NK-92 (cell line): ENCODE data around the gene IPO8.
"Not testable (repeated sequence)": the region's sequence is repeated elsewhere in the genome, so short reads cannot be mapped to it uniquely, and the experiment has no call there.

ENCODE experiments used
- DNase-seq: peaks from one replicate; lab custom pipeline; 2025; ENCODE audit not compliant: unreplicated experiment; lab: John Stamatoyannopoulos, UW

IPO8 gene

DNA sequence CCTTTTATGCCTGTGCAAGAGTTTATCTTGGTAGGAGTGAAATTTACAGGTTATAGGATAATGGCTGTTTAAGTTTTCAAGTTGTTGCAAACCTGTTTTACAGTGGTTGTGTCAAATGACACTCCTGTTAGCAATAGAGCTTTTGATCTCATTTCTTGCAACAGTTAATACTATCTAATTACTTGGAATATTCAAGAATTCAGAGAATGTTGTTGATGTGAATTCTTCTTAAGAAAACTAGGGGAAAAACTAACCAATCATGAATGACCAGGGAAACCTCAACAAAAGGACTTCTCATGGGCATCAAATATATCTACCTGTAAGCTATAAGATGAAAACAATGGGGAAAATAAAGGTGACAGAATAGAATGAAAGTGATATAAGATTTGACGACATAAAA lies 85.0 kb downstream of the IPO8 start:
- DNase-seq = no peak

DNA sequence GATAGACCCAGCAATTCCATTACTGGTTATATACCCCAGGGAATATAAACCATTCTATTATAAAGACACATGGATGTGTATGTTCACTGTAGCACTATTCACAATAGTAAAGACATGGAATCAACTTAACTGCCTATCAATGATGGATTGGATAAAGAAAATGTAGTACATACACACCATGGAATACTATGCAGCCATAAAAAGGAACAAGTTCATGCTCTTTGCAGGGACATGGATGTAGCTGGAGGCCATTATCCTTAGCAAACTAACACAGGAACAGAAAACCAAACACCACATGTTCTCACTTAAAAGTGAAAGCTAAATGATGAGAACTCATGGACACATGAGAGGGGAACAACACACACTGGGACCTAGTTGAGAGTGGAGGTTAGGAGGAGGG lies 85.8 kb downstream of the IPO8 start:
- DNase-seq = not testable (repeated sequence)

DNA sequence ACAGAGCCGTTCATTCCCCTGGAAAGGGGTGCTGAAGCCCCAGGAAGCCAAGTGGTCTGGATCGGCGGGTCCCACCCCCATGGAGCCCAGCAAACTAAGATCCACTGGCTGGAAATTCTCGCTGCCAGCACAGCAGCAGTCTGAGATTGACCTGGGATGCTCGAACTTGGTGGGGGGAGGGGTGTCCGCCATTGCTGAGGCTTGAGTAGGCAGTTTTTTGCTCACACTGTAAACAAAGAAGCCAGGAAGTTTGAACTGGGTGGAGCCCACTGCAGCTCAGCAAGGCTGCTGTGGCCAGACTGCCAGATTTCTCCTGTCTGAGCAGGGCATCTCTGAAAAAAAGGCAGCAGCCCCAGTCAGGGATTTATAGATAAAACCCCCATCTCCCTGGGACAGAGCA lies 91.4 kb downstream of the IPO8 start:
- DNase-seq = not testable (repeated sequence)

DNA sequence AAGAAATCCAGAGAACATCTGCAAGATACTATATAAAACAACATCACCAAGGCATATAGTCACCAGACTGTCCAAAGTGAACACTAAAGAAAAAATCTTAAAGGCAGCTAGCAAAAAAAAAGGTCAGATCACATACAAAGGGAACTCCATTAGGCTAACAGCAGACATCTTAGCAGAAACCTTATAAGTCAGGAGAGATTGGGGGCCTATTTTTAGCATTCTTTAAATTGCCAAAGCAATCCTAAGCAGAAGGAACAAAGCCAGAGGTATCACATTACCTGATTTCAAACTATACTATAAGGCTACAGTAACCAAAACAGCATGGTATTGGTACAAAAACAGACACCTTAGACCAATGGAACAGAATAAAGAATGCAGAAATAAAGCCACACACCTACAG lies 92.5 kb downstream of the IPO8 start:
- DNase-seq = no peak

DNA sequence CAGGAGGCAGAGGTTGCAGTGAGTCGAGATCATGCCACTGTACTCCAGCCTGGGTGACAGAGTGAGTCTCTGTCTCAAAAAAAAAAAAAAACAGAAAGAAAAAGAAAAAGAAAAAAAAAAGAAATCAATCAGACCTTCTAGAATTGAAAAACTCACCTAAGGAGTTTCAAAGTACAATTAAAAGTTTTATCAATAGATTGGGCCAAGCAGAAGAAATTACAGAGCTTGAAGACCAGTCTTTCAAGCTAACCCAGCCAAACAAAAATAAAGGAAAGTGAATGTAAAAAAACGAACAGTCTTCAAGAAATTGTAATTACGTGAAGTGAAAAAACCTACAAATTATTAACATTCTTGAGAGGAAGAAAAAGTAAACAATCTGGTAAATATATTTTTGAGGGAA lies 93.0 kb downstream of the IPO8 start:
- no peak for DNase-seq

DNA sequence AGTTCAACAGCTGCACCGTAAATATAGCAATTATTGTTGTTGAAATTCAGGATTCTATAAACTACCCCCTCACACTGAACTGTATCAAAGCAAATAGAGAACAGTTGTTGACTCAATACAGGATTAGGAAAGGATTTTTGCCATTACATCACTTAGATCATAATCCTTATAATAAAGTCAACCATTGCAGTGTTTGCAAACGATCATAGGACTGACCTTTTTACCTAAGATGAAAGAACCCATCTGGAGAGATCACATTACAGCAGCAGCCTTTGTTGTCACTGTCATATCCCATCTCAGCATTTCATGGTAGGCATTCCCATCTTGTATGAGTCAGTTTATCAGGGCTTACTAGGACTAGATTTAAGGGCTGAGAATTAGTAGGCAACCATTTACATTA lies 96.1 kb downstream of the IPO8 start:
- DNase-seq = no peak

DNA sequence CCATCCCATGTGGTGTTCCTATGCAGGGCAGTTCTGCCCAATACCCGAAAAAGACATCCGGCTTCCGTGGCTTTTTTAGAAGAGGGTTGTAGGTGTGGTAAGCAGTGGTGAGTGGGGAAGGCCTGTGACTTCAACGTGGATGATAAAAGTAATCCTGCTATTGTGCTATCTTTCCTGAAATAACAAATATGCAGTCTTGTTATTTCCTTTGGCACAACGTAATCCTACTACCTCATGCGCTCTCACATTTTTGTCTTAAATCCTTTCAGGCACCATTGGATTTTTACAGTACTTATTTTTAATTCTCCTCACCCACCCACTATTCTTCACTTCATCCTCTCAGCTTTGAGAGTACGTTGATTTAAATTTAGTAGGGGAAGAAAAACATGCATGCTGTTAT lies 96.8 kb downstream of the IPO8 start:
- no peak for DNase-seq

DNA sequence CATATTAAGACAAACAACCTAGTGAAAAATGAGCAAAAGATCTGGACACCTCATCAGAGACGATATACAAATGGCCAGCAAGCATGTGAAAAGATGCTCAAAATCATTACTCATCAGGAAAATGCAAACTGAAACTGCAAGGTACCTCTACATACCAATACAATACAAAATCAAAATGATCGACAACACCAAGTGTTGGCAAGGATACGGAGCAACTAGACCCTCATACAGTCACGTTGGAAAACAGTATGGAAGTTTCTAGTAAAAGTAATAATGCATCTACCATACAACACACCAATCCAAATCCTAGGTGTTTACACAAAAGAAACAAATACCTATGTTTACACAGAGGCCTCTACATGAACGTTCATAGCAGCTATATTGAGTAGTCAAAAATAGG lies 99.9 kb downstream of the IPO8 start:
- DNase-seq = no peak

DNA sequence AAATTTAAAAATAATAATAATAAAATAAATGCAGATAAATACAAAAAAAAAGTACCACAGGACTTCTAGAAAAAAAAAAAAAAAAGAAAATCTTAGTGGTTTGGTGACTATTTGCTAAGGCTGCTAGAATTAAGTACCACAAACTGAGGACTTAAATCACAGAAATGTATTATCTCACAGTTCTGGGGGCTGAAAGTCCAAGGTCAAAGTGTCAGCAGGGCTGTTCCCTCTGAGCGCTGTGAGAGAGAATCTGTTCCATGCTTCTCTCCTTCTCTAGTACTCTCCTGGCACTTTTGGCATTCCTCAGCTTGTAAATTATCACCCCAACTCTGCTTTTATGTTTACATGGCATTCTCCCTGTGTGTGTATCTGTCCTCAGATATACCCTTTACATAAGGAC lies 101.2 kb downstream of the IPO8 start:
- no peak for DNase-seq

DNA sequence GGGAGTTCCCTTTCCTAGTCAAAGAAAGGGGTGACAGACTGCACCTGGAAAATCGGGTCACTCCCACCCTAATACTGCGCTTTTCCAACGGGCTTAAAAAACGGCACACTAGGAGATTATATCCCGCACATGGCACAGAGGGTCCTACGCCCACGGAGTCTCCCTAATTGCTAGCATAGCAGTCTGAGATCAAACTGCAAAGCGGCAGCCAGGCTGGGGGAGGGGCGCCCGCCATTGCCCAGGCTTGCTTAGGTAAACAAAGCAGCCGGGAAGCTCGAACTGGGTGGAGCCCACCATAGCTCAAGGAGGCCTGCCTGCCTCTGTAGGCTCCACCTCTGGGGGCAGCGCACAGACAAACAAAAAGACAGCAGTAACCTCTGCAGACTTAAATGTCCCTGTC lies 107.1 kb downstream of the IPO8 start:
- DNase-seq = not testable (repeated sequence)

DNA sequence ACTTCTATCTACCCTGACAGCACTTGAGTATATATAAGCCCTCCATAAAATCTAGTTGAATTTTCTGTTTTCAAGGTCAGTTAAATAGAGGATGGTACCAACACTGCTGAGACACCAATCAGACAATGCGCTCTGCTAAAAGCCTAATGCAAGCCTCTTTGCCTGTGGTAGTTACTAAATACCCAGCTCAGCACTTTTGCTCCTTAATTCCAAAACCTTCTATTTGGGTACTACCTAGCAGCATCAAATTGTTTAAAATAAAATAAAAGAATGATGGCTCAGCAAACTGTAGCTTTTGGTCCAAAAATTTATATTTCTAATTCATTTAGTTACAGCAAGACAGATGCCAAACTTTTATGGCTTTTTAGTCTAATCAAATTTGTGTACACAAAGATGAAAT lies 107.9 kb downstream of the IPO8 start:
- no peak for DNase-seq

DNA sequence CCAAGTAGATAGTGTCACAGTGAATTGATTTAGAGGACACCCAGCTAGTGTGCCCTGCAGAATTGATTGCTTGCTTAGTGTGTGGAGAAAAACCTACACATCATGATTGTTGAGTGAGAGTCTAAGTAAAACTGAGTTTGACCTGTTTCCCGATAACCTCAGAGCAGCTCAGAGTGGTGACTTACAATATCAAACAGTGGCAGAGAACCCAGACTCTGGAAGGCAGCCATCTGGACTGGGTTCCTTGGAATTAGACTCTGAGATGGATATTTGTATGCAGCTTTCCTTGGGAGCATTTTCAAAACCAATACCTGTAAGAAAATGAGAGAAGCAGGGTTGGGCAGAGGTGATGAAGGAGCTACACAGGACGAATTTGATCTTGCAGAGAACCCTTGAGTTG lies 109.8 kb downstream of the IPO8 start:
- DNase-seq = no peak

DNA sequence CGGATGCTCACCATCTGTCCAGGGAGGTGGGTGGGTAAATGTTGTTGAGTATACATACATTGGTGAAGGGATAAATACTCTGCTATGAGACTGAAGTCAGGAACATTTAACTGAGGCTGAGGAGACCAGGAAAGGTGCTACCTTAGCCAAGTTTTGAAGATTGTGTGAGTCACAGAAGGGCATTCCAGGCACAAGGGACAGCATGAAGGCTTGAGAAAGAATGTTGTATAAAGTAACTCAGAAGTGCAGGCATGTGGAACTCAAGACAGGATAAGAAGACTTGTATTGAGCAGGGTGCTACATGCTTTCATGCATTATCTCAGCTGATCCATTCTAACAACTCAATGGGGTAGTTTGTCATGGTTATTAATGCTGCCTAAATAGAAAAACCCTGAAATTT lies 112.7 kb downstream of the IPO8 start:
- no peak for DNase-seq

DNA sequence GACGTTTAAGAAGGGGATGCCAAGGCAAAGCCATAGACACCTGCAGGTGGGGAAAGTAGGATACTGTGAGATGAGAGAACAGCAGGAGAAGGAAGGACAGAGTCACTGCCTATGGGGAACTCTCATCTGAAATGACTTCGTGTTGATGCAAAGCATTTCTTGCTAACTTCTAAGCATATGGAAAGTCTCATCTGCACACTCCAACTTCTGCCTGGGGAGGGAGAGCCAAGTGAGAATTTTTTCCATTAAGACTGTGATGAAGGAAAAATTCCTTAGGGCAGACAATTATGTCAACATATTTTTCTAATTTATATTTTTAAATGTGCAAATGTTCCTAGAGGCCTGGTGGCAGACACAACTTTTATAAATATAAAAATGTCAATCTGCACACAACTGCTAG lies 115.3 kb downstream of the IPO8 start:
- no peak for DNase-seq
